Karpas-422 (cell line): Measurements from ENCODE around the gene RAPGEF5. TPM values are rescaled to one million over a fixed set of nuclear protein-coding genes. Genes with fewer than 3 reads are reported as not detected.

ENCODE experiments used
- DNase-seq: peaks from one replicate; pipeline ENCODE4 v3.0.0-alpha.2; 2015
- H2AFZ ChIP-seq: fragments of 200-600 bp; sonication (generic); 2 replicates; pipeline ENCODE4 v1.6.1; 2014; ENCODE audit warnings: antibody characterized with exemption, low read length, mixed read lengths
- H3K27ac ChIP-seq: fragments of 200-600 bp; sonication (generic); 2 replicates; pipeline ENCODE4 v1.5.1; 2014; ENCODE audit warnings: mild to moderate bottlenecking, low read length, moderate library complexity
- H3K27me3 ChIP-seq: fragments of 200-600 bp; sonication (generic); 2 replicates; pipeline ENCODE4 v1.6.1; 2014; ENCODE audit warnings: low read length, mixed read lengths
- H3K36me3 ChIP-seq: fragments of 200-600 bp; sonication (generic); 2 replicates; pipeline ENCODE4 v1.6.1; 2014; ENCODE audit warnings: low read length, mixed read lengths; ENCODE audit not compliant: insufficient read depth
- H3K4me1 ChIP-seq: fragments of 200-600 bp; sonication (generic); 2 replicates; pipeline ENCODE4 v1.6.1; 2014; ENCODE audit warnings: mild to moderate bottlenecking, low read length, mixed read lengths
- H3K4me2 ChIP-seq: fragments of 200-600 bp; sonication (generic); 2 replicates; pipeline ENCODE4 v1.6.1; 2014; ENCODE audit warnings: low read length, low read depth, mild to moderate bottlenecking; ENCODE audit not compliant: poor library complexity, severe bottlenecking
- H3K4me3 ChIP-seq: fragments of 200-600 bp; sonication (generic); 2 replicates; pipeline ENCODE4 v1.5.1; 2014; ENCODE audit warnings: mild to moderate bottlenecking, antibody characterized with exemption, low read length, mixed read lengths
- H3K79me2 ChIP-seq: fragments of 200-600 bp; sonication (generic); 2 replicates; pipeline ENCODE4 v1.6.1; 2014; ENCODE audit warnings: mild to moderate bottlenecking, low read length, mixed read lengths
- H3K9ac ChIP-seq: fragments of 200-600 bp; sonication (generic); 2 replicates; pipeline ENCODE4 v1.6.0; 2014; ENCODE audit warnings: low read length
- H3K9me2 ChIP-seq: fragments of 200-600 bp; sonication (generic), shearing (Covaris generic); replicated peaks from 2 replicates; pipeline ENCODE4 v1.6.0; 2014; ENCODE audit warnings: mild to moderate bottlenecking, low read length, moderate library complexity; ENCODE audit not compliant: insufficient read depth
- H3K9me3 ChIP-seq: fragments of 300-700, 200-600 bp; sonication (generic); 2 replicates; pipeline ENCODE4 v1.6.1; 2014; ENCODE audit warnings: low read length, mixed read lengths
- H4K20me1 ChIP-seq: fragments of 200-600 bp; sonication (generic); 2 replicates; pipeline ENCODE4 v1.6.1; 2014; ENCODE audit warnings: mild to moderate bottlenecking, antibody characterized with exemption, low read length, low read depth; ENCODE audit not compliant: insufficient read depth
- total RNA-seq: library from RNA; depleted of rRNA; stranded (reverse); fragments of >200 nt; shearing (Covaris generic); gene quantifications from 2 replicates; pipeline ENCODE4 v1.2.3, GENCODE V29; 2014; ENCODE audit warnings: low replicate concordance

Gene RAPGEF5
- total RNA-seq, 1 experiment from 2014 or later, result 81.6 TPM

DNA sequence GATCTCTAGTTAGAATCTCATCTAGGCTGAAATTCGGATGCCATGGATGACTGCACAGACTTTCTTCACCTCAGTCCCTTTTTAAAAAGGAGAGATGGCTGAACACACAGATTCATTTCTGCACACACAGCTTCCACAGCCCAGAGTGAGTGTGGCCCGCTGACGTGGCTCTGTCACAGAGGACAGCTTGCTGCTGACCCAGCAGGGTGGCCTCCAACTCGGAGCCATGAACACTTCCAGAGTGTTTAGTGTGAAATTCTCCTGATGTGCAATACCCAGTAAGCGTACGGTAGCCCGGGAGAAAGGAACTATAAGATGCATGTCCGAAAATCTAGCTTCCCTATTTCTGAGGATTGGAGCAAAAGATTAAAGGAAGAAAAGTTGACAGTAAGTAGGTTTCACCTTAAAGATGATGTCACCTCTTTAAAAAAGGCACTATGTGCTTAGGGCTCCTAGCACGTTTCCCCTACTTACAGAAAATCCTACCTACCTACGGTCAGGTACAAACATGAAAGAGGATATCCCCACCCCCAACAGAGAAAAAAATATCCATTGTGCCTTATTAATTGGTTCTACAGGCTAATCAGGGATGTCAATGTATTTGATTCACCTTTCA lies 162.2 kb downstream of the RAPGEF5 start:
- Histone ChIP-seq H2AFZ (no peak overlapping the region), H3K36me3 (peaks cover 31% of the 10 kb centered on the region; the same call in 1 of the 2 replicates), H3K79me2 (peaks cover 21% of the 10 kb centered on the region), H3K9me3 (no peaks in the 10 kb centered on the region), H3K27me3 (no peaks in the 10 kb centered on the region), H3K4me3 (no peak overlapping the region), H3K9ac (no peak overlapping the region), H4K20me1 (no peaks in the 10 kb centered on the region), H3K27ac (no peak overlapping the region), H3K4me2 (no peak overlapping the region), H3K9me2 (no peaks in the 10 kb centered on the region), H3K4me1 (no peaks in the 10 kb centered on the region)
- DNase-seq, result no peak

DNA sequence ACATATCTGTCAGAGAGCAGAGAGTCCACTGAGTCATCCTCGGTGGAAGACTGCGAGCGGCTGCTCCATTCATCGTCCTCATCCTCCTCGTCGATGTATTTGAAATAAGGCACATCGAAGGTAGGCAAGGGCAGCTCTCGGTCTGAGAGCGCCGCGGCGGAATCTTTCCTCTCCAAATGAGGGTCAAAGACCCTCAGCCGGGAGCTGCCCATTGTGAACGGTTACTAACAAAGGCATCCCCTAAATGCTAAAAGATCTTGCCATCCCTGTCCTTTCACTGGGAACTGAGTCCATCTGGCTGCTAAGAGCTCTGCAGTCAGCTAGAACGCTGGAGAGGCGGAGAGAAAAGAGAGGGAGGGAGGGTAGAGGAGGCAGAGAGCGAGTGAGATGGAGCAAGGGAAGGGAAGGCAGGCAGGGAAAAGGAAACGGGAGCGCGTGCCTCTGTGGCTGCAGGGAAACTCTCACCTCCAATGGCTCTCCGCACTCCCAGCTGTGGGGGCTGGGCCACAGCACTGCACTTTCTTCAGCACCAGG lies 163.4 kb downstream of the RAPGEF5 start:
- Histone ChIP-seq H4K20me1 (no peaks in the 10 kb centered on the region), H3K9ac (no peak overlapping the region), H2AFZ (no peak overlapping the region), H3K9me2 (no peaks in the 10 kb centered on the region), H3K36me3 (peaks cover 36% of the 10 kb centered on the region; the same call in 1 of the 2 replicates), H3K9me3 (no peaks in the 10 kb centered on the region), H3K79me2 (peaks cover 13% of the 10 kb centered on the region; the same call in 1 of the 2 replicates), H3K4me1 (no peaks in the 10 kb centered on the region), H3K4me2 (no peak overlapping the region), H3K27me3 (no peaks in the 10 kb centered on the region), H3K27ac (no peak overlapping the region), H3K4me3 (no peak overlapping the region)
- DNase-seq, result no peak

DNA sequence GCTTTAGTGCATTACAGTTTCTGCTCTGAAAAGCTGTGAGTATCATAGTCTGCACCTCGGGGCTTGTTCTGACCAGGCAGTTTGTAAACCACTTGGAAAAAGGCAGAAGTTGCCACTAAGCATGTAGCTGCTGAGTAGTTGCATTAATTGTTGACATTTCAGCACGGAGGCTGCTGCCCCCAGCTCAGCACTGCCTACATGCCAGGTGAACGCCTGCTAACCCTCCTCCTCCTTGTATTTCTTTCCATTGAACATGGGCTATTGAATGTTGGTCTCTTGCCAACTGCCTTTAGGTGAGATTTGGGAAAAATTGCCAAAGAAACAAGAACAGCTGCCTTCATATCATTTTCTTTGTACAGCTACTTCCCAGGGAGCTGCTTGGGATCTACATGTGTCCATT lies 164.2 kb downstream of the RAPGEF5 start:
- H3K27ac ChIP-seq, result no peak overlapping the region
- H3K27me3 ChIP-seq, result no peaks in the 10 kb centered on the region
- H3K79me2 ChIP-seq, result 0 out of 2 replicates have a peak, but pooled peaks cover 10% of the 10 kb centered on the region
- no peaks in the 10 kb centered on the region for H4K20me1 ChIP-seq
- no peak for DNase-seq
- H3K4me1 ChIP-seq, result no peaks in the 10 kb centered on the region
- no peaks in the 10 kb centered on the region for H3K9me2 ChIP-seq
- no peak overlapping the region for H3K9ac ChIP-seq
- H3K9me3 ChIP-seq, result no peaks in the 10 kb centered on the region
- no peak overlapping the region for H3K4me2 ChIP-seq
- no peak overlapping the region for H2AFZ ChIP-seq
- peaks cover 40% of the 10 kb centered on the region; the same call in 1 of the 2 replicates for H3K36me3 ChIP-seq
- no peak overlapping the region for H3K4me3 ChIP-seq

DNA sequence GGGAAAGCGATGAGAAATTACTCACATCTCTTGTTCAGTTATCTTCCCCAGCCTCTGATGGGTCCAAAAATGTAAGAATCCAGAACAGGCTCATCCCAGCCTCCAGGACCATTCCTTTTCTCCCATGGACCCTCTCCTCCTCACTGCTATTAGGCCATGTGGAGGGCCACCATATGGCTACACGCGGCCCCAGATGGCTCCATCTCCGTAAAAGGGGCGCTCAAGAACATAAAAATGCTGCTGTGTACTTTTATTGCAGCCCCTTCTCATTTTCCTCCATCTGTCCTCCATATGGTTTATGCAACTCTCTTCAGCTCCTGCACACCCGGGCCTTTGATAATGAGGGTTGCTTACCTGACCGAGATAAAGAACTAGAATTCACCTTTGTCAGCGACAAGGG lies 166.2 kb downstream of the RAPGEF5 start:
- Histone ChIP-seq H3K79me2 (peaks cover 4% of the 10 kb centered on the region; the same call in 1 of the 2 replicates), H3K4me2 (no peak overlapping the region), H3K27ac (no peak overlapping the region), H2AFZ (no peak overlapping the region), H3K4me3 (no peak overlapping the region), H3K9ac (no peak overlapping the region), H3K9me2 (no peaks in the 10 kb centered on the region), H3K4me1 (no peaks in the 10 kb centered on the region), H4K20me1 (no peaks in the 10 kb centered on the region), H3K27me3 (no peaks in the 10 kb centered on the region), H3K9me3 (no peaks in the 10 kb centered on the region), H3K36me3 (peaks cover 53% of the 10 kb centered on the region; the same call in 1 of the 2 replicates)
- DNase-seq, result no peak

GRCh38 chr7:22189741-22190140 lies 167.2 kb downstream of the RAPGEF5 start:
- no peaks in the 10 kb centered on the region for H3K9me2 ChIP-seq
- no peaks in the 10 kb centered on the region for H3K27me3 ChIP-seq
- no peak overlapping the region for H2AFZ ChIP-seq
- H3K9me3 ChIP-seq, result no peaks in the 10 kb centered on the region
- no peak overlapping the region for H3K4me2 ChIP-seq
- no peak overlapping the region for H3K9ac ChIP-seq
- no peak overlapping the region for H3K4me3 ChIP-seq
- no peaks in the 10 kb centered on the region for H3K4me1 ChIP-seq
- H3K79me2 ChIP-seq, result peaks cover 7% of the 10 kb centered on the region
- H3K27ac ChIP-seq, result no peak overlapping the region
- DNase-seq, result no peak
- peaks cover 55% of the 10 kb centered on the region for H3K36me3 ChIP-seq
- no peaks in the 10 kb centered on the region for H4K20me1 ChIP-seq

GRCh38 chr7:22189230-22189629 lies 167.7 kb downstream of the RAPGEF5 start:
- H2AFZ ChIP-seq, result no peak overlapping the region
- no peaks in the 10 kb centered on the region for H3K27me3 ChIP-seq
- DNase-seq, result no peak
- H3K9me3 ChIP-seq, result no peaks in the 10 kb centered on the region
- no peaks in the 10 kb centered on the region for H4K20me1 ChIP-seq
- H3K4me3 ChIP-seq, result no peak overlapping the region
- no peaks in the 10 kb centered on the region for H3K9me2 ChIP-seq
- peaks cover 60% of the 10 kb centered on the region for H3K36me3 ChIP-seq
- H3K4me1 ChIP-seq, result no peaks in the 10 kb centered on the region
- H3K79me2 ChIP-seq, result peaks cover 13% of the 10 kb centered on the region
- H3K27ac ChIP-seq, result no peak overlapping the region
- H3K4me2 ChIP-seq, result no peak overlapping the region
- no peak overlapping the region for H3K9ac ChIP-seq

- H3K36me3 ChIP-seq, result peaks cover 62% of the 10 kb centered on the region
- no peak overlapping the region for H2AFZ ChIP-seq
- no peaks in the 10 kb centered on the region for H3K27me3 ChIP-seq
- H3K9ac ChIP-seq, result no peak overlapping the region
- no peaks in the 10 kb centered on the region for H3K4me1 ChIP-seq
- no peak overlapping the region for H3K27ac ChIP-seq
- H3K9me3 ChIP-seq, result no peaks in the 10 kb centered on the region
- DNase-seq, result no peak
- H3K79me2 ChIP-seq, result peaks cover 13% of the 10 kb centered on the region
- H3K4me3 ChIP-seq, result no peak overlapping the region
- H4K20me1 ChIP-seq, result no peaks in the 10 kb centered on the region
- no peak overlapping the region for H3K4me2 ChIP-seq
- H3K9me2 ChIP-seq, result no peaks in the 10 kb centered on the region
Observed at GRCh38 chr7:22187691-22188348, 169.1 kb downstream of the RAPGEF5 start.

DNA sequence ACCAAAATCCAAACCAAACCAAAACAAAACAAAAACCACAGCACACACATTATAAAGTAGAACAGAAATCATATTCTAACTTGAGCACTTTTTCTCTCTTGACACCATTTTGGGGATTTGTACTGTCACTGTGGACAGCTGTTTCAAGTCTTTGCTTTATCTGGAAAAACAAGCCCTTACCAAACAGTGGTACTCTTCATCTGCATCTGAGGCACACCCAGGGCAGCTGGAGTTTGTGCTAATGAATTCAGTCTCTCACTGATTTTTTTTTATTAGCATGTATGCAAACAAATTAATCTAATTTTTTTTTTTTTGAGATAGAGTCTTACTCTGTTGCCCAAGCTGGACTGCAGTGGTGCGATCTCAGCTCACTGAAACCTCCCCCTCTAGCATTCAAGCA lies 171.4 kb downstream of the RAPGEF5 start:
- no peak overlapping the region for H2AFZ ChIP-seq
- H3K4me1 ChIP-seq, result no peaks in the 10 kb centered on the region
- peaks cover 56% of the 10 kb centered on the region for H3K36me3 ChIP-seq
- H3K4me2 ChIP-seq, result no peak overlapping the region
- no peaks in the 10 kb centered on the region for H3K9me2 ChIP-seq
- DNase-seq, result no peak
- no peaks in the 10 kb centered on the region for H3K9me3 ChIP-seq
- no peaks in the 10 kb centered on the region for H3K27me3 ChIP-seq
- no peak overlapping the region for H3K4me3 ChIP-seq
- H3K27ac ChIP-seq, result no peak overlapping the region
- no peak overlapping the region for H3K9ac ChIP-seq
- H4K20me1 ChIP-seq, result no peaks in the 10 kb centered on the region
- peaks cover 23% of the 10 kb centered on the region for H3K79me2 ChIP-seq
